Activated T-helper 1 cell treated with anti-CD3 and anti-CD28 coated beads, Interleukin-12 subunit alpha, Interleukin-12 subunit beta, Interleukin-2, Interleukin-4 antibody, amounts not matched to agents 30 ng/mL and 10 ng/mL and 1 ng/mL, durations not matched to agents 14 hours and 24 hours and 36 hours (primary cell): ENCODE data around the gene TUBAL3. TPM values are rescaled to one million over a fixed set of nuclear protein-coding genes. Genes with fewer than 3 reads are reported as not detected.

Source experiments
- DNase-seq: peaks from one replicate; pipeline ENCODE4 v3.0.0; 2021; ENCODE audit warnings: low spot score
- H3K27ac Mint-ChIP-seq: one replicate; pipeline ENCODE4 v1.8.0; 2021; ENCODE audit warnings: mild to moderate bottlenecking, mixed read lengths
- H3K27me3 Mint-ChIP-seq: one replicate; pipeline ENCODE4 v1.8.0; 2022; ENCODE audit warnings: mild to moderate bottlenecking, moderate library complexity, mixed read lengths; ENCODE audit not compliant: insufficient read depth
- H3K36me3 Mint-ChIP-seq: one replicate; pipeline ENCODE4 v1.8.0; 2021; ENCODE audit warnings: low read depth, mixed read lengths
- H3K4me1 Mint-ChIP-seq: one replicate; pipeline ENCODE4 v1.8.0; 2021; ENCODE audit warnings: low read depth, mixed read lengths
- H3K4me3 Mint-ChIP-seq: one replicate; pipeline ENCODE4 v1.8.0; 2021; ENCODE audit warnings: mild to moderate bottlenecking, moderate library complexity, mixed read lengths
- H3K9me3 Mint-ChIP-seq: one replicate; pipeline ENCODE4 v1.8.0; 2021; ENCODE audit warnings: mixed read lengths
- intact Hi-C: fragments of 100-400 bp; cut with micrococcal nuclease; formaldehyde crosslinking; loops from one replicate; pipeline ENCODE4 v1.15.1; 2024
- total RNA-seq: library from RNA; stranded (reverse); gene quantifications from 2 replicates; pipeline ENCODE4 v1.2.3, GENCODE V29; 2022

Gene TUBAL3
- total RNA-seq, 1 donor from 2014 or later: not detected

- peak overlapping the region; percentile 8 for H3K27ac Mint-ChIP-seq
- H3K4me3 Mint-ChIP-seq: peak overlapping the region; percentile 16
These were observed 38.4 kb upstream of the TUBAL3 start for GRCh38 chr10:5442990-5443370.

GRCh38 chr10:5442065-5442989, 37.7 kb upstream of the TUBAL3 start:
- Mint-ChIP-seq H3K4me1 (peaks cover 53% of the 10 kb centered on the region), H3K9me3 (no peaks in the 10 kb centered on the region), H3K27me3 (no peaks in the 10 kb centered on the region), H3K4me3 (peak overlapping the region; percentile 16), H3K27ac (no peak overlapping the region), H3K36me3 (peaks cover 9% of the 10 kb centered on the region)
- intact Hi-C loops: loop anchor here (1.0 to 10.0 kb wide), 6 partner anchors 110 to 612 kb away; partner anchors contain the start of genes GDI2 and IL15RA
- peak; percentile 27 for DNase-seq

More at GRCh38 chr10:5442990-5443370, 38.4 kb upstream of the TUBAL3 start:
- Mint-ChIP-seq H3K4me1 (peaks cover 59% of the 10 kb centered on the region), H3K36me3 (peaks cover 9% of the 10 kb centered on the region), H3K27me3 (no peaks in the 10 kb centered on the region), H3K9me3 (no peaks in the 10 kb centered on the region)
- no peak for DNase-seq
- intact Hi-C loops: loop anchor here (1.0 to 10.0 kb wide), 6 partner anchors 109 to 612 kb away; partner anchors contain the start of genes GDI2 and IL15RA

GRCh38 chr10:5441106-5441505, 36.5 kb upstream of the TUBAL3 start:
- intact Hi-C loops: loop anchor here (10.0 kb wide), 3 partner anchors 374 to 614 kb away; partner anchors contain the start of genes GDI2 and IL15RA
- H3K4me1 Mint-ChIP-seq: peaks cover 41% of the 10 kb centered on the region
- H3K27me3 Mint-ChIP-seq: no peaks in the 10 kb centered on the region
- no peak overlapping the region for H3K4me3 Mint-ChIP-seq
- no peak for DNase-seq
- H3K9me3 Mint-ChIP-seq: no peaks in the 10 kb centered on the region
- no peak overlapping the region for H3K27ac Mint-ChIP-seq
- H3K36me3 Mint-ChIP-seq: peaks cover 9% of the 10 kb centered on the region

GRCh38 chr10:5440206-5440605, 35.6 kb upstream of the TUBAL3 start:
- no peaks in the 10 kb centered on the region for H3K27me3 Mint-ChIP-seq
- no peak overlapping the region for H3K4me3 Mint-ChIP-seq
- peaks cover 9% of the 10 kb centered on the region for H3K36me3 Mint-ChIP-seq
- no peak for DNase-seq
- peaks cover 39% of the 10 kb centered on the region for H3K4me1 Mint-ChIP-seq
- no peak overlapping the region for H3K27ac Mint-ChIP-seq
- no peaks in the 10 kb centered on the region for H3K9me3 Mint-ChIP-seq
- intact Hi-C loops: loop anchor here (10.0 kb wide), 3 partner anchors 375 to 615 kb away; partner anchors contain the start of genes GDI2 and IL15RA

GRCh38 chr10:5435328-5435727, 30.7 kb upstream of the TUBAL3 start:
- intact Hi-C loops: loop anchor here (2.0 kb wide), 2 partner anchors 23 to 153 kb away; partner anchors contain the start of gene NET1
- Mint-ChIP-seq H3K27me3 (no peaks in the 10 kb centered on the region), H3K9me3 (peaks cover 5% of the 10 kb centered on the region), H3K27ac (no peak overlapping the region), H3K4me3 (no peak overlapping the region), H3K4me1 (peaks cover 19% of the 10 kb centered on the region), H3K36me3 (peaks cover 14% of the 10 kb centered on the region)
- no peak for DNase-seq

GRCh38 chr10:5434017-5434753, 29.6 kb upstream of the TUBAL3 start:
- Mint-ChIP-seq H3K9me3 (peaks cover 5% of the 10 kb centered on the region), H3K27ac (peak overlapping the region; percentile 49), H3K36me3 (peaks cover 15% of the 10 kb centered on the region), H3K4me3 (no peak overlapping the region), H3K4me1 (peaks cover 17% of the 10 kb centered on the region), H3K27me3 (no peaks in the 10 kb centered on the region)
- no peak for DNase-seq
- intact Hi-C loops: loop anchor here (1.0 to 5.0 kb wide), 5 partner anchors 21 to 619 kb away; partner anchors contain the start of genes AKR1C3 and NET1

GRCh38 chr10:5433182-5433581, 28.6 kb upstream of the TUBAL3 start:
- Mint-ChIP-seq H3K36me3 (peaks cover 18% of the 10 kb centered on the region), H3K4me3 (no peak overlapping the region), H3K27me3 (no peaks in the 10 kb centered on the region), H3K9me3 (peaks cover 5% of the 10 kb centered on the region), H3K27ac (no peak overlapping the region), H3K4me1 (peaks cover 12% of the 10 kb centered on the region)
- no peak for DNase-seq
- intact Hi-C loops: loop anchor here (5.0 kb wide), 1 partner anchor 341 kb away; the partner anchor contains the start of gene AKR1C3

GRCh38 chr10:5428133-5428532, 23.5 kb upstream of the TUBAL3 start:
- H3K4me3 Mint-ChIP-seq: no peak overlapping the region
- H3K4me1 Mint-ChIP-seq: peaks cover 7% of the 10 kb centered on the region
- no peak overlapping the region for H3K27ac Mint-ChIP-seq
- intact Hi-C loops: no loop called here
- DNase-seq: no peak
- H3K27me3 Mint-ChIP-seq: no peaks in the 10 kb centered on the region
- peaks cover 20% of the 10 kb centered on the region for H3K36me3 Mint-ChIP-seq
- peaks cover 5% of the 10 kb centered on the region for H3K9me3 Mint-ChIP-seq

- peaks cover 15% of the 10 kb centered on the region for H3K36me3 Mint-ChIP-seq
- H3K27ac Mint-ChIP-seq: no peak overlapping the region
- H3K27me3 Mint-ChIP-seq: no peaks in the 10 kb centered on the region
- no peak for DNase-seq
- intact Hi-C loops: no loop called here
- no peak overlapping the region for H3K4me3 Mint-ChIP-seq
- H3K9me3 Mint-ChIP-seq: peaks cover 3% of the 10 kb centered on the region
- H3K4me1 Mint-ChIP-seq: peaks cover 7% of the 10 kb centered on the region
These were observed 20.1 kb upstream of the TUBAL3 start for GRCh38 chr10:5424751-5425150.

- Mint-ChIP-seq H3K4me3 (no peak overlapping the region), H3K27me3 (no peaks in the 10 kb centered on the region), H3K9me3 (peaks cover 11% of the 10 kb centered on the region), H3K27ac (no peak overlapping the region), H3K4me1 (peaks cover 7% of the 10 kb centered on the region), H3K36me3 (peaks cover 10% of the 10 kb centered on the region)
- intact Hi-C loops: no loop called here
- DNase-seq: no peak
These were observed 19.1 kb upstream of the TUBAL3 start for GRCh38 chr10:5423771-5424170.

- Mint-ChIP-seq H3K4me1 (peaks cover 1% of the 10 kb centered on the region), H3K27ac (no peak overlapping the region), H3K36me3 (peaks cover 13% of the 10 kb centered on the region), H3K27me3 (no peaks in the 10 kb centered on the region), H3K4me3 (no peak overlapping the region), H3K9me3 (peaks cover 26% of the 10 kb centered on the region)
- intact Hi-C loops: no loop called here
- DNase-seq: no peak
These were observed 15.0 kb upstream of the TUBAL3 start for GRCh38 chr10:5419466-5420094.

- no peak for DNase-seq
- Mint-ChIP-seq H3K4me1 (no peaks in the 10 kb centered on the region), H3K27me3 (no peaks in the 10 kb centered on the region), H3K4me3 (no peak overlapping the region), H3K36me3 (peaks cover 13% of the 10 kb centered on the region), H3K27ac (no peak overlapping the region), H3K9me3 (peaks cover 26% of the 10 kb centered on the region)
- intact Hi-C loops: no loop called here
These were observed 14.0 kb upstream of the TUBAL3 start for GRCh38 chr10:5418584-5418983.
